Tibial nerve (tissue), 4 donors: Measurements from ENCODE around the gene PTH1R. TPM values are rescaled to one million over a fixed set of nuclear protein-coding genes. Genes with fewer than 3 reads are reported as not detected.

ENCODE experiments used
- DNase-seq, 2 donors: peaks; one replicate each; pipeline ENCODE4 v3.0.0-alpha.2; 2019; ENCODE audit warnings: low spot score in 2 of 2
- H3K27ac ChIP-seq, 4 donors: fragments of 200-600 bp; sonication (generic) in 3 of 4; one replicate each; pipeline ENCODE4 v1.5.1; 2017 to 2019; ENCODE audit warnings: mild to moderate bottlenecking in 1 of 4
- H3K27me3 ChIP-seq, 2 donors: fragments of 200-600 bp; sonication (generic) in 1 of 2; one replicate each; pipeline versions ENCODE4 v1.5.1 to v1.6.0; 2017 to 2019
- H3K36me3 ChIP-seq, 3 donors: fragments of 200-600 bp; sonication (generic); one replicate each; pipeline ENCODE4 v1.5.1; 2018 to 2019
- H3K4me1 ChIP-seq, 4 donors: fragments of 200-600 bp; sonication (generic) in 3 of 4; one replicate each; pipeline ENCODE4 v1.5.1; 2017 to 2019
- H3K4me3 ChIP-seq, 4 donors: fragments of 200-600 bp; sonication (generic) in 3 of 4; one replicate each; pipeline ENCODE4 v1.5.1; 2017 to 2019; ENCODE audit warnings: mild to moderate bottlenecking in 1 of 4, moderate library complexity in 1 of 4
- H3K9me3 ChIP-seq, 4 donors: fragments of 200-600 bp; sonication (generic) in 3 of 4; one replicate each; pipeline ENCODE4 v1.5.1; 2017 to 2019
- EP300 ChIP-seq, 2 donors: sonication (generic); formaldehyde crosslinking; IDR thresholded peaks; one replicate each; pipeline ENCODE4 v1.6.1; 2017; ENCODE audit warnings: antibody characterized with exemption in 2 of 2, mild to moderate bottlenecking in 1 of 2
- POLR2A ChIP-seq, 2 donors: fragments of 450-650 bp; IDR thresholded peaks; one replicate each; pipeline ENCODE4 v1.6.1; 2017; ENCODE audit warnings: antibody characterized with exemption in 2 of 2, mild to moderate bottlenecking in 2 of 2, moderate library complexity in 2 of 2
- WGBS, 2 donors: methylation state at CpG; one replicate each; pipeline ENCODE4 v1.1.5; 2018; 5-methylcytosine and 5-hydroxymethylcytosine counted together
- total RNA-seq, 4 donors: library from RNA; depleted of rRNA; stranded (reverse); fragments of >200 nt; gene quantifications; one replicate each; pipeline ENCODE4 v1.1.0, GENCODE V29; 2016
- TF ChIP-seq, protein P1 (sequence below), 5 experiments: fragments of 200-600 bp in 3 of 5; fragments of 450-650 bp in 2 of 5; sonication (generic) in 3 of 5; IDR thresholded peaks; one replicate each; pipeline ENCODE4 v1.5.1; 2016 to 2019; ENCODE audit warnings: antibody characterized with exemption in 5 of 5, mild to moderate bottlenecking in 3 of 5, moderate library complexity in 2 of 5

The PTH1R gene
- total RNA-seq, 4 donors from 2014 or later, result 8.1 to 14.3 (median 13.6) TPM

DNA sequence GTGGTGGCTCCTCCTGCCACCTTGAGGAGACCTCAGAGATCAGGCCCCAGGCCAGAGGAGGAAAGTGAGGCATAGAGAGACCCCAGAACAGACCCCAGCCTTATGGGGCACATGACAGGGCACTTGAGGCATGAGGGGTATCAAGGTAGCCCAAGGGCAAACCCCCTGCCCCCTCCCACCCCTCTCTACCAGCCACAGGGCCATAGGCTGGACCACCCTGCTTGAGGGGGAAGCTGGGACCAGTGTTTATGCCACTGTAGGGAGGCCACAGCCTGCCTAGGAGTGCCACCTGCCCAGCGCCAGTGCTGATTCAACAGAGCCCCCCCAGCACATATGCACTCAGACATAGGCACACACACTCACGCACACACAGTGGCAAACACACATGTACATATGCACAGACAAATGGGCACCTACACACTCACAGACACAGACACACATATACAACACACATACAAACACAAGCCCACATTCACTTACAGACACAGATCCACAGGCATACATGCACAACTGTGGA, 24.6 kb upstream of the PTH1R start:
- TF ChIP-seq EP300 (IDR thresholded peaks at IDR 0.05), result no peak
- TF ChIP-seq, protein P1, sequence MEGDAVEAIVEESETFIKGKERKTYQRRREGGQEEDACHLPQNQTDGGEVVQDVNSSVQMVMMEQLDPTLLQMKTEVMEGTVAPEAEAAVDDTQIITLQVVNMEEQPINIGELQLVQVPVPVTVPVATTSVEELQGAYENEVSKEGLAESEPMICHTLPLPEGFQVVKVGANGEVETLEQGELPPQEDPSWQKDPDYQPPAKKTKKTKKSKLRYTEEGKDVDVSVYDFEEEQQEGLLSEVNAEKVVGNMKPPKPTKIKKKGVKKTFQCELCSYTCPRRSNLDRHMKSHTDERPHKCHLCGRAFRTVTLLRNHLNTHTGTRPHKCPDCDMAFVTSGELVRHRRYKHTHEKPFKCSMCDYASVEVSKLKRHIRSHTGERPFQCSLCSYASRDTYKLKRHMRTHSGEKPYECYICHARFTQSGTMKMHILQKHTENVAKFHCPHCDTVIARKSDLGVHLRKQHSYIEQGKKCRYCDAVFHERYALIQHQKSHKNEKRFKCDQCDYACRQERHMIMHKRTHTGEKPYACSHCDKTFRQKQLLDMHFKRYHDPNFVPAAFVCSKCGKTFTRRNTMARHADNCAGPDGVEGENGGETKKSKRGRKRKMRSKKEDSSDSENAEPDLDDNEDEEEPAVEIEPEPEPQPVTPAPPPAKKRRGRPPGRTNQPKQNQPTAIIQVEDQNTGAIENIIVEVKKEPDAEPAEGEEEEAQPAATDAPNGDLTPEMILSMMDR (IDR thresholded peaks at IDR 0.05), result no peak
- TF ChIP-seq POLR2A (IDR thresholded peaks at IDR 0.05), result no peak
- DNase-seq, result no peak
- WGBS, 2 donors, result 100% methylated on average over 1 to 2 of the region's 2 CpGs
- Histone ChIP-seq H3K4me1 (peaks cover 0 to 10% (median 0%) of the 10 kb centered on the region in 4 donors), H3K9me3 (no peaks in the 10 kb centered on the region), H3K27me3 (no peaks in the 10 kb centered on the region), H3K36me3 (no peaks in the 10 kb centered on the region), H3K4me3 (no peak overlapping the region), H3K27ac (no peak overlapping the region)

DNA sequence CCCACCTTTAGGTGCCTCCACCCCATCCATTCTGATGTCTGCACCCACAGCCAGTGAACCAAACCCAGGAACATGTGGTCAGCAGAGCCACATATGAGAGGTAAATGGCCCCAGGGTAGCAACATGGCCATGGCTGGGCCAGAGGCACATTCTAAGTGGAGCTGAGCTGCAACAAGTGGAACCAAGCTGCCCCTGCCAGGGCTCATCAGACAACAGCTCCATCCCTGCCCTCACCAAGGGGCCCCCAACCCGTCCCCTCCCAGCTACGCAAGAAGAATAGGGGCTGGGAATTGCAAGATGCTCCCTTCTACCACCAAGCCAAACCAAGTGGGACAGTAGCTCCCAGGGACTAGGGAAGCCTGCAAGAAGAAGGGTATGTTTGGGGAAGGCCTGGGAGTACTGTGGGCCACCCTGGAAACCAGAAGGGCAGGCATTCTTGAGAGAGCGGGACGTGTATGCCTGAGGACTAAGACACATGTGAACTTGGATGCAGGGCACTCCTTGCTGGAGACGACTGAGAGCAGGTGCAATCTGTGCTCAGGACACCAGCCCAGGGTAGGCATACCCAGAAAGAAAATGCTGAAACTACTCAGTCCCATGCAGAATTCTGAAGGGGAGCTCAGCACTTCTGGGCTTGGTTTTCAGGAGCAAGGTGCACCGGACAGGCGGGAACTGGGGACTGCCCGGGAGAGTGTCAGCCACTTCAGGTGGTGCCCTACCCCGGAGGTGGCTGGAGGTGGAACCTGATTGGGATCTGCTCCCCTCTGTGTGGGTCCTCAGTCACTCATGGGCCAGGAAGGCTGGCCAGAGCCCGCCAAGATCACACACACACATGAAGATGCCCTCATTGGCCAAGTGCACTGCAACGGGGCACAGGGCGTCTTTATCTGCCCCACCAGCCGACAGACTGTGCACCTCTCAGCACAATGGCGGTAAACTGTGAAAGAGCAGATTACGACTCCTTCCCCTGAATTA, 23.8 kb upstream of the PTH1R start:
- 87 to 88% methylated on average over 10 to 15 of the region's 15 CpGs for WGBS, 2 donors

DNA sequence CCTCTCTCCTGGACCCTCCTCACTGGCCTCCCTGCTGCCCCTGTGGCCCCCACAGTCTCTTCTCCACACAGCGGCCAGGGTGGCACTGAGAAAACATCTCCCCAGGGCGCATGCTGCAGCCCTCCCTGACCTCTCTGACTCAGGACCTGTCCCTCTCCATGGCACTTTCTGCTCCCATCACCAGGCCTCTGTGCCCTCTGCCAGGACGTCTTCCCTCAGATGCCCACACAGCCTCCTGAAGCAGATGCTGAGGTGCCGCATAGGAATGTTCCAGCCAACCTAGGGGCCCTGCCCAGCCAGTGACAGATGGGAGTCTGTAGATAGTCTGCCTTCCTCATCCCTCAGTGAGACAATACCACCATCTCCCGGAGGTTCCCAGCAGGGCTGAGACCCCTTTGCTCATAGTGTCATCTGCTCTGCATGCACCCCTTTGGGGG, 22.9 kb upstream of the PTH1R start:
- no peaks in the 10 kb centered on the region for H3K4me1 ChIP-seq
- no peak for DNase-seq
- WGBS, 2 donors, result 82% methylated on average over 5 of the region's 5 CpGs

More for the DNA sequence above, 23.8 kb upstream of the PTH1R start:
- no peak for DNase-seq
- no peak overlapping the region for H3K27ac ChIP-seq
- no peak overlapping the region for H3K4me3 ChIP-seq
- TF ChIP-seq, protein P1 (IDR thresholded peaks at IDR 0.05), result no peak
- no peak for TF ChIP-seq EP300 (IDR thresholded peaks at IDR 0.05)
- no peak for TF ChIP-seq POLR2A (IDR thresholded peaks at IDR 0.05)
- H3K9me3 ChIP-seq, result no peaks in the 10 kb centered on the region
- no peaks in the 10 kb centered on the region for H3K36me3 ChIP-seq
- peaks cover 0 to 2% (median 0%) of the 10 kb centered on the region in 4 donors for H3K4me1 ChIP-seq
- no peaks in the 10 kb centered on the region for H3K27me3 ChIP-seq

DNA sequence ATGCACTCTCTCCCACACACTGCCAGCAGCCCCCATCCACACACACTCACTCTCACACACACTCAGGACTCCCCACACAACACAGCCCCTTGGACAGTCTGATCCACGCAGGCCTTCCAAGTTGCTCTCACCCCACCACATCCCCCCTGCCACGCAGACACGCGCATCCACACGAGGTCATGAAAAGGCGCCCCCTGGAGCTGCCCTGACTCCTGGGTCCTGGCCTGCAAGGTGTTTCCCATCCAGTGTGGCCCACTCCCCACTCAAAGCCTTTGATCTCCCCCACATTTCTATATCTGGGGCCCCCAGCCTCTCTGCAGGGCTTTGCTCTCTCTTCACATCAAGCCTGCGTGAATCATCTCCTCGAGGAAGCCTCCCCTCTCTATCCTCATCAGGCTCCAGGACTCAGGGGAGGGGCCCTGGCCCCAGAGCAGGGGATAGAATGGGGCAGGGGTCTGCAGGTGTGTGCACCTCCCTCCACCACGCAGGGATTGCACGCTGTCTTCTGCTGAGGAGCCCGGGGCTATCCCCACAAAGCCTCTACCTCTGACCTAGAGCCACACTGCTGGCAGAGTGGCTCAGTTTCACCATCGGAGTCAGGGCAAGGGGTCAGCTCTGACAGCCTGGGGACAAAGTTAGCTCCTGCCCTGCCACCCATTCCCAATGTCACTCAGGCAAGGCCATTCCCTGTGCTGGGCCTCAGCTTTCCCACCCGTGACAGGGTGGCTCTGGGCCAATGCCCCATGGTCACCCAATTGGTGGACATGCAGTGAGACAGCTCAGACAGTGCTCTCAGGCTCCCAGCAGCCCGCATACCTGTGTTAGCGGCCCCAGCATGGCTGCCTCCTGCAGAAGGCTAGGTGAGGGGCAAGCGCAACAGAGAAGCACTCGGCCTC, 20.7 kb upstream of the PTH1R start:
- no peak for DNase-seq
- no peak for TF ChIP-seq EP300 (IDR thresholded peaks at IDR 0.05)
- TF ChIP-seq, protein P1 (IDR thresholded peaks at IDR 0.05), result no peak
- TF ChIP-seq POLR2A (IDR thresholded peaks at IDR 0.05), result no peak
- Histone ChIP-seq H3K4me3 (no peak overlapping the region), H3K27me3 (no peaks in the 10 kb centered on the region), H3K36me3 (no peaks in the 10 kb centered on the region), H3K9me3 (no peaks in the 10 kb centered on the region), H3K27ac (no peak overlapping the region), H3K4me1 (no peaks in the 10 kb centered on the region)
- 85 to 87% methylated on average over 15 to 16 of the region's 17 CpGs for WGBS, 2 donors

More for the DNA sequence above, 22.9 kb upstream of the PTH1R start:
- Histone ChIP-seq H3K27ac (no peak overlapping the region), H3K27me3 (no peaks in the 10 kb centered on the region), H3K4me3 (no peak overlapping the region), H3K36me3 (no peaks in the 10 kb centered on the region), H3K9me3 (no peaks in the 10 kb centered on the region)
- TF ChIP-seq, protein P1 (IDR thresholded peaks at IDR 0.05), result no peak
- TF ChIP-seq POLR2A (IDR thresholded peaks at IDR 0.05) (no peak), EP300 (IDR thresholded peaks at IDR 0.05) (no peak)
